Smooth muscle cell (in vitro differentiated cells): ENCODE data around the gene ANKRD45. TPM values are rescaled to one million over a fixed set of nuclear protein-coding genes. Genes with fewer than 3 reads are reported as not detected.
"Not testable (repeated sequence)": the region's sequence is repeated elsewhere in the genome, so short reads cannot be mapped to it uniquely, and the experiment has no call there.

Experiments used
- DNase-seq: peaks from one replicate; lab custom pipeline; 2025; ENCODE audit not compliant: unreplicated experiment; lab: John Stamatoyannopoulos, UW
- H2AFZ ChIP-seq: fragments of 200-600 bp; sonication (generic); 2 replicates; pipeline ENCODE4 v1.6.0; 2016; ENCODE audit warnings: antibody characterized with exemption, low read depth, mild to moderate bottlenecking
- H3F3A ChIP-seq: fragments of 200-600 bp; sonication (generic); 2 replicates; pipeline ENCODE4 v1.6.0; 2017; ENCODE audit warnings: antibody characterized with exemption, low read depth
- H3K27ac ChIP-seq: fragments of 200-600 bp; sonication (generic); 2 replicates; pipeline ENCODE4 v1.5.1; 2016; ENCODE audit warnings: low read depth, mild to moderate bottlenecking
- H3K27me3 ChIP-seq: fragments of 200-600 bp; sonication (generic); 2 replicates; pipeline ENCODE4 v1.6.1; 2016; ENCODE audit warnings: low read depth, mild to moderate bottlenecking
- H3K36me3 ChIP-seq: fragments of 200-600 bp; sonication (generic); 2 replicates; pipeline ENCODE4 v1.5.1; 2016; ENCODE audit warnings: low read depth
- H3K4me1 ChIP-seq: fragments of 200-600 bp; sonication (generic); 2 replicates; pipeline ENCODE4 v1.5.1; 2016; ENCODE audit warnings: low read depth
- H3K4me2 ChIP-seq: fragments of 200-600 bp; sonication (generic); 2 replicates; pipeline ENCODE4 v1.6.0; 2016; ENCODE audit warnings: mild to moderate bottlenecking
- H3K4me3 ChIP-seq: fragments of 200-600 bp; sonication (generic); 2 replicates; pipeline ENCODE4 v1.5.1; 2016; ENCODE audit warnings: mild to moderate bottlenecking
- H3K79me2 ChIP-seq: fragments of 200-600 bp; sonication (generic); 2 replicates; pipeline ENCODE4 v1.6.0; 2016; ENCODE audit warnings: low read depth, mild to moderate bottlenecking
- H3K9ac ChIP-seq: fragments of 200-600 bp; sonication (generic); 2 replicates; pipeline ENCODE4 v1.6.0; 2016; ENCODE audit warnings: low read depth
- H3K9me3 ChIP-seq: fragments of 200-600 bp; sonication (generic); replicated peaks from 2 replicates; pipeline ENCODE4 v1.5.1; 2016; ENCODE audit warnings: low read depth
- H4K20me1 ChIP-seq: fragments of 200-600 bp; sonication (generic); 2 replicates; pipeline ENCODE4 v1.6.0; 2016; ENCODE audit warnings: low read depth
- WGBS: methylation state at CpG from one replicate; pipeline ENCODE4 v1.1.7; 2016; ENCODE audit warnings: low lambda C conversion rate; 5-methylcytosine and 5-hydroxymethylcytosine counted together
- polyA plus RNA-seq: library from polyadenylated mRNA; unstranded; fragments of >200 nt; fragmentation: Nextera tagmentation; extraction: Ambion mirVana; gene quantifications from 2 replicates; pipeline ENCODE4 v1.2.1, GENCODE V29; 2016
- total RNA-seq: library from RNA; depleted of rRNA; stranded (reverse); fragments of >200 nt; gene quantifications from 2 replicates; pipeline ENCODE4 v1.2.3, GENCODE V29; 2014
- TF ChIP-seq, protein P1 (sequence below): fragments of 200-600 bp; sonication (generic); IDR thresholded peaks from 2 replicates; pipeline ENCODE4 v1.5.1; 2017; ENCODE audit warnings: borderline replicate concordance, mild to moderate bottlenecking, antibody characterized with exemption; ENCODE audit not compliant: insufficient read depth, poor library complexity, severe bottlenecking

Gene ANKRD45
- total and polyA plus RNA-seq, 2 experiments from 2014 or later = 0.72 to 1.8 TPM

DNA sequence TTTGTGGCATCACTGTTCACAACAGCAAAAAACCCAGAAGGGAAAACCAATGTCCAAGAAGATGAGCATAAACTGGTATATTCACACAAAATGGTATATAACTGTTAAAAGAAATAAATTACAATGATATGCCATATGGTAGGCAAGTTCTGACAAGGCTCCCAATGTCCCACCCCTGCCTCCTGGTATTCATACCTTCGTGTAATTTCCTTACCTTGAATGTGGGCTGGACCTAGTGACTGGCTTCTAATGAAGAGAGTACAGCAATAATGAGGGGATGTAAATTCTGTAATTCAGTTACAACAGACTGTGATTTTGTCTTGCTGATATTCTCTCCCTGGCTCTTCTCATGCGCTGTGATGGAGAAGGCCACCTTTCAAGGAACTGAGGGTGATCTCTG is 9.3 kb downstream of the ANKRD45 start:
- Histone ChIP-seq H4K20me1 (peaks cover 100% of the 10 kb centered on the region), H3K4me2 (no peak overlapping the region), H3K4me1 (peaks cover 8% of the 10 kb centered on the region), H3K79me2 (peaks cover 51% of the 10 kb centered on the region), H3K27me3 (no peaks in the 10 kb centered on the region), H3K9ac (no peak overlapping the region), H3K27ac (peak overlapping the region; percentile 48), H3K9me3 (no peaks in the 10 kb centered on the region), H3K36me3 (no peaks in the 10 kb centered on the region), H3F3A (no peaks in the 10 kb centered on the region), H3K4me3 (no peak overlapping the region), H2AFZ (no peak overlapping the region)
- TF ChIP-seq, protein P1, sequence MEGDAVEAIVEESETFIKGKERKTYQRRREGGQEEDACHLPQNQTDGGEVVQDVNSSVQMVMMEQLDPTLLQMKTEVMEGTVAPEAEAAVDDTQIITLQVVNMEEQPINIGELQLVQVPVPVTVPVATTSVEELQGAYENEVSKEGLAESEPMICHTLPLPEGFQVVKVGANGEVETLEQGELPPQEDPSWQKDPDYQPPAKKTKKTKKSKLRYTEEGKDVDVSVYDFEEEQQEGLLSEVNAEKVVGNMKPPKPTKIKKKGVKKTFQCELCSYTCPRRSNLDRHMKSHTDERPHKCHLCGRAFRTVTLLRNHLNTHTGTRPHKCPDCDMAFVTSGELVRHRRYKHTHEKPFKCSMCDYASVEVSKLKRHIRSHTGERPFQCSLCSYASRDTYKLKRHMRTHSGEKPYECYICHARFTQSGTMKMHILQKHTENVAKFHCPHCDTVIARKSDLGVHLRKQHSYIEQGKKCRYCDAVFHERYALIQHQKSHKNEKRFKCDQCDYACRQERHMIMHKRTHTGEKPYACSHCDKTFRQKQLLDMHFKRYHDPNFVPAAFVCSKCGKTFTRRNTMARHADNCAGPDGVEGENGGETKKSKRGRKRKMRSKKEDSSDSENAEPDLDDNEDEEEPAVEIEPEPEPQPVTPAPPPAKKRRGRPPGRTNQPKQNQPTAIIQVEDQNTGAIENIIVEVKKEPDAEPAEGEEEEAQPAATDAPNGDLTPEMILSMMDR = no peak
- WGBS = 84% methylated on average over 2 of the region's 2 CpGs
- DNase-seq = no peak

DNA sequence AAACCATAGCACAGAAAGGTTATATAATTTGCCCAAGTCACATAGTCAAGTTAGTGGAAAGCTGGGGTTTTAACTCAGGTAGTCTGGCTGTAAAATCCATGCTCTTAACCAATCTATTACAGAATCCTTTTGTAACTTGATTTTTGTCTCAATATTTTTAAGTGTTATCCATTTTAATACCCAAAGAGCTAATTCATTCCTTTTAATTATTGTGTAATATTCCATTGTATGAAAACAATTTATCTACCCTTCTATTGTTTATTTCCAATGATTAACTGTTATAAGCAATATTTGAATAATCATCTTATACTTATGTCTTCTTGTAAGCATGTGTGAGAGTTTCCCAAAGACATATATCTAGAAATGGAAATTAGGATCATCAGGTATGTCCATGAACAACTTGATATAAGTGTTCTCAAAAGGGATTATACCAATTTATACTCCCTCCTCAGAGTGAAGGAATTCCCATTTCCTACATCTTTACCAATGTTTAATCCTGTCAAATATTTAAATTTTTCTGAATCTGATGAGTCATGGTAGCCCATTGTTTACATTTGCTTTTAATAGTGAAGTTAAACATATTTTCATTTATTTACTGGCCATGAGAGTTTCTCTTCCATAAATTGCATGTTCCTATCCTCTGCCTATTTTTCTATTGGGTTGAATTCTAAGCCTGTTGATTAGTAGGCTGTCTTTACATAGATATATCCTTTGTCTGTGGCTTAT is 20.6 kb downstream of the ANKRD45 start:
- Histone ChIP-seq H2AFZ (no peak overlapping the region), H3K36me3 (no peaks in the 10 kb centered on the region), H3K79me2 (peaks cover 89% of the 10 kb centered on the region), H3K9ac (no peak overlapping the region), H3K27ac (peak overlapping the region; percentile 36), H3K27me3 (no peaks in the 10 kb centered on the region), H3K9me3 (no peaks in the 10 kb centered on the region), H4K20me1 (peaks cover 86% of the 10 kb centered on the region), H3K4me1 (peaks cover 11% of the 10 kb centered on the region), H3F3A (no peaks in the 10 kb centered on the region), H3K4me2 (peak overlapping the region; percentile 18), H3K4me3 (no peak overlapping the region)
- TF ChIP-seq, protein P1 = no peak
- DNase-seq = no peak

DNA sequence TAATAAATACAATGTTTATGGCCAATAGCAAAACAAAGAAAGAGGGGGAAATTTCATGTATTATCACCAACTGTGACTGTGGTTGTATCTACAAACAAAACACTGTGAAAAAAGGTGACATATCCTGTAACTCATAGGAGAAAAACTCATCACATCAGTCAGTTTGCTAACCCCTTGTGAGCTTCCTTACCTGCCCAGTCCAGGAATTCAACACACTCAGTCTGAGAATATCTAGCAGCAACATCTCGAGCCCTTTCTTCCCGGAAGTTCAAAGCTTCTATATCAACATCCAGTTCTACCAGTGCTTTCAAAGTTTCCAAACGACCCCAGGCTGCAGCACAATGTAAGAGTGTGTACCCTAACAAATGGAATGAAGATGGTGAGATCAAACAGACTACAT is 23.0 kb downstream of the ANKRD45 start:
- WGBS = 57% methylated on average over 3 of the region's 3 CpGs
- TF ChIP-seq, protein P1 = no peak

DNA sequence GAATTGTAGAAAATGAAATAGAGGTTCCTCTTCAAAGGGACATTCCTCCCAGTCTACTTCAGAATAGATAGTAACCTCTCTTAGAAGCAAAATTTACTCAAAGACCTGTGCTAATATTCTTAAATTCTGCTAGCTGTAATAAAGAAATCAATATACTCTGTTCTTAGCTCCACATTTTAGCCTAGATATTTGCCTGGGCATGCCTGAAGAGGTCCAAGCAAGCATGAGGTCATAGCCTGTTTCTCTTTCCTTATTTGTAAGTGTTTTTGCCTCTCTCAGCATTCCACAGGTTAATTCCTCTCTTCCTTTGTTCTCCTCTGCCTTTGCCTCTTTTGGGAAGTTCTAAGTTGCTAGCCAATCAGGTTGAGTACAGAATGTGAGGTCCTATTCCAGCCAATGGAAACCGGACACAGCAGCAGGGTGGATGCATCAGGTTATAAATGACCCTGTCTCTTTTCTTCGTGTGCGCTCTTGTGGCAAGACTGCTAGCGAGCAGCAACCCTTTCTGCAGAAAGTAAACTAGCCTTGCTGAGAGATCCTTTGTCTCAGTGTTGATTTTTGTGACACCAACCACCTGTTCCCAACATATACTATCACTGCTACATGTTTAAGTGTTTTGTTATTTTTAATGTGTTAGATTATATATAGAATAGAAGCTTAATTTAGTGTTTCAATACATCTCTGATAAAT is 27.1 kb downstream of the ANKRD45 start:
- peak overlapping the region; percentile 85 for H3K4me2 ChIP-seq
- 81% methylated on average over 4 of the region's 4 CpGs for WGBS
- peaks cover 61% of the 10 kb centered on the region for H3K4me1 ChIP-seq
- H2AFZ ChIP-seq = peak overlapping the region; percentile 2
- DNase-seq, H3K36me3 ChIP-seq, H3K27me3 ChIP-seq, H3K9me3 ChIP-seq: not testable (repeated sequence)
- peak overlapping the region; percentile 90 for H3K9ac ChIP-seq
- H3K27ac ChIP-seq = peak overlapping the region; percentile 99
- peaks cover 28% of the 10 kb centered on the region for H4K20me1 ChIP-seq
- peaks cover 75% of the 10 kb centered on the region for H3K79me2 ChIP-seq
- H3F3A ChIP-seq = peaks cover 12% of the 10 kb centered on the region
- H3K4me3 ChIP-seq = peak overlapping the region; percentile 43

More for the DNA sequence above, 23.0 kb downstream of the ANKRD45 start:
- Histone ChIP-seq H3K4me1 (peaks cover 31% of the 10 kb centered on the region), H3K79me2 (peaks cover 88% of the 10 kb centered on the region), H3K36me3 (no peaks in the 10 kb centered on the region), H3K9ac (no peak overlapping the region), H2AFZ (no peak overlapping the region), H3K27ac (peak overlapping the region; percentile 29), H3F3A (no peaks in the 10 kb centered on the region), H3K27me3 (no peaks in the 10 kb centered on the region), H3K4me3 (no peak overlapping the region), H4K20me1 (peaks cover 64% of the 10 kb centered on the region), H3K4me2 (peak overlapping the region; percentile 31), H3K9me3 (no peaks in the 10 kb centered on the region)
- no peak for DNase-seq
